22Rv1 (cell line): ENCODE data around the gene SND1.

ENCODE experiments used
- CTCF ChIP-seq: fragments of 450-650 bp; IDR thresholded peaks from 2 replicates; pipeline ENCODE4 v1.5.1; 2017; ENCODE audit warnings: mild to moderate bottlenecking
- ZFX ChIP-seq: fragments of 450-650 bp; IDR thresholded peaks from 2 replicates; pipeline ENCODE4 v1.6.1; 2017; ENCODE audit warnings: antibody characterized with exemption, borderline replicate concordance

- TF ChIP-seq CTCF = no peak
- no peak for TF ChIP-seq ZFX
These were observed 446.6 kb downstream of the SND1 start for GRCh38 chr7:128098629-128099028.
